Left cardiac atrium (tissue), 4 donors: Measurements from ENCODE around the gene KLHL22. TPM values are rescaled to one million over a fixed set of nuclear protein-coding genes. Genes with fewer than 3 reads are reported as not detected.
"Not testable (repeated sequence)": the region's sequence is repeated elsewhere in the genome, so short reads cannot be mapped to it uniquely, and the experiment has no call there.

Source experiments
- ATAC-seq, 2 donors: fragments of 200-7000 bp; cut with Tn5 transposase; one replicate each; pipeline ENCODE4 v1.9.1; 2020; ENCODE audit warnings: mild to moderate bottlenecking in 2 of 2, moderate library complexity in 2 of 2
- DNase-seq: peaks from one replicate; pipeline ENCODE4 v3.0.0-alpha.2; 2020
- intact Hi-C, 2 donors: fragments of 100-400 bp; cut with DNase I; formaldehyde crosslinking; loops; one replicate each; pipeline versions ENCODE4 v1.14.1 to v1.15.1; 2022 to 2023
- total RNA-seq, 2 donors: library from RNA; stranded (reverse); fragmentation: NEBNext Ultra II Directional; extraction: Animal tissue kit (Norgen Biotek cat#: 25700); gene quantifications; one replicate each; pipeline ENCODE4 v1.2.1, GENCODE V29; 2021
- donor health status: DM: no; HTN: yes; CAD: no.
- donor health status: DM: no; HTN: yes; CAD: no; lungs with severe emphysema.
- donor health status: DM: yes; HTN: yes; CAD: no.
- donor health status: Dilated cardiomyopathy.

KLHL22 gene
- total RNA-seq, 2 donors from 2014 or later, result 18.7 to 19.6 TPM

DNA sequence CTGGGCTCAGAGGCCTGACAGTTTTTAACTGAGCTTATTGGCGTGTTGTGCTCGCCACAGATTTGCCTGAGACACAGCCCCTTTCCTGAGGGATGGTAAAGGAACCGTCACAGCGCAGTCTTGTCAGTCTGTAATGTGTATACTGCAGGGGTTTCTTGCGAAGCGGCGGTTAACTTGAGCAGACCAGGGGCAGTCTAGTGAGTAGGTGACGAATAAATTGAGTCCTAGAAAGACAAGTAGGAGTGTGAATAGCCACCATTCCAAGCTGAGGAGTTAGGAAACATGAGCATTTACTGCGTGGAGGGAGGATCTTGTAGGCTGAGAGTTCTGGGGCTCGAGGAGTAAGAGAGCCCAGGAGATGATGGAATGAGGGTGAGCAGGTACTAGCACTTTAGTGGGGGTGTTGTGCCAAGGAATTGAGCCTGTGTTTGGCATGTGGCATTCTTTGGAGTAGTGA lies 13.2 kb upstream of the KLHL22 start:
- ATAC-seq (no peak), DNase-seq (no peak)
- intact Hi-C loops, result loop anchor here in 1 of 2 donors (10.0 kb wide), 1 partner anchor 46 kb away; no protein-coding TSS in a partner anchor

DNA sequence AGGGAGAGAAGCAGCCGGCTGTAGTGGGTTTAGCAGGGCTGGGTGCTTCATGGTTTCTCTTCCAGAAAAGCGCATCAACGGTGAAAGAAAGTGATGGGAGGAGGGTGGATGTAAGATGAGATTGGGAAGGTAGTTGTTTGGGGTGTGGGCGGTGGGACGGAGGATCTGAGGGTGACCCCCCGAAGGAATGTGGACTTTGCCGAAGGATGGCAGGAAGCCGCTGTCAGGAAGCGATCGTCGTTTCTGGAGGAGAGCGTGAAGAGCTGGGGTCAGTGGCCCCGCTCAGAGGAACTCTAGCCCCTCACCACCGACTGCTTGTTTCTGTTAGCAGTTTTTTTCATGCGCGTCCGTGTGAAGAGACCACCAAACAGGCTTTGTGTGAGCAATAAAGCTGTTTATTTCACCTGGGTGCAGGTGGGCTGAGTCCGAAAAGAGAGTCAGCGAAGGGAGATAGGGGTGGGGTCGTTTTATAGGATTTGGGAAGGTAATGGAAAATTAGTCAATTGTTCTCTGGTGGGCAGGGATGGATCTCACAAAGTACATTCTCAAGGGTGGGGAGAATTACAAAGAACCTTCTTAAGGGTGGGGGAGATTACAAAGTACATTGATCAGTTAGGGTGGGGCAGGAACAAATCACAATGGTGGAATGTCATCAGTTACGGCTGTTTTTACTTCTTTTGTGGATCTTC lies 12.6 kb upstream of the KLHL22 start:
- not testable (repeated sequence) for DNase-seq
- peak; percentile 3 to 11 for ATAC-seq
- intact Hi-C loops, result loop anchor here in 1 of 2 donors (10.0 kb wide), 1 partner anchor 47 kb away; no protein-coding TSS in a partner anchor

DNA sequence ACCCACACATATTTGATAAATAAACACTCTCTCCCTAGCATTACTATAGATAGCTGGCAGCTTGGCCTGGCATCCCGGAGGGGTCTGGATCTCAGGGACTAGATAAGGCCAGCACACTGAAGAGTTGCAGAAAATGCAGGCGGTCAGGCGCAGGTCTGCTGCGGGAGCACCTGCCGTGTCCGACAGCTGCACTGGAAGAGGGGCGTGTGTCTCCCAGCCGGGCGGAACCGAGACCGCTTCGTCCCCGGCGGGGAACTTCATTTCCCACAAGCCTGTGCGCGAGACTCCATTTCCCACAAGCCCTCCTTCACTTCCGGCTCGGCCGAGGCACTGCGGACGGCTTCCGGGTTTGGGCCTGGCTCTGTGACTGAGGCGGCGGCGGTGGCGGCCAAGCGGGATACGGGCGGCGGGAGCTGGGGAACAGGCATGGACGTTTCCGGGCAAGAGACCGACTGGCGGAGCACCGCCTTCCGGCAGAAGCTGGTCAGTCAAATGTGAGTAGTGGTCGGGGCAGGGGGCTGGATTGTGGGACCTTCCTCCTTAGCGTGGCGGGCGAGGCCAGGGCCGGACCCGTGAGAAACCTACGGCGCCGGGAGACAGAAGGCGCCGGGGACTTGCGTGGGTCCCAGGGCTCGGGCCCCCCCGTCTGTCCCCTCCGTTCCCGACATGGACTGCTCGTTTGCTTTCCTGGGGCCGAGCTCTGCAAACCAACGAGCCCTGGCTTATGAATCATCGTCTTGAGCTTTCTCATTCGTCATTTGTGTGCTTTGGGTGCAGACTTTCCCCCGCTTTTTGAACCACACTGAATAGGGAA lies 11.9 kb upstream of the KLHL22 start, which contains the start of gene MED15:
MED15 (plus strand) TSS at position 358 of the 814 bp plus-strand sequence; CDS start at position 427, 69 bp downstream.
- peak; percentile 94 to 96 for ATAC-seq
- peak; percentile 94 for DNase-seq
- intact Hi-C loops, result loop anchor here in 1 of 2 donors (10.0 kb wide), 1 partner anchor 47 kb away; no protein-coding TSS in a partner anchor

DNA sequence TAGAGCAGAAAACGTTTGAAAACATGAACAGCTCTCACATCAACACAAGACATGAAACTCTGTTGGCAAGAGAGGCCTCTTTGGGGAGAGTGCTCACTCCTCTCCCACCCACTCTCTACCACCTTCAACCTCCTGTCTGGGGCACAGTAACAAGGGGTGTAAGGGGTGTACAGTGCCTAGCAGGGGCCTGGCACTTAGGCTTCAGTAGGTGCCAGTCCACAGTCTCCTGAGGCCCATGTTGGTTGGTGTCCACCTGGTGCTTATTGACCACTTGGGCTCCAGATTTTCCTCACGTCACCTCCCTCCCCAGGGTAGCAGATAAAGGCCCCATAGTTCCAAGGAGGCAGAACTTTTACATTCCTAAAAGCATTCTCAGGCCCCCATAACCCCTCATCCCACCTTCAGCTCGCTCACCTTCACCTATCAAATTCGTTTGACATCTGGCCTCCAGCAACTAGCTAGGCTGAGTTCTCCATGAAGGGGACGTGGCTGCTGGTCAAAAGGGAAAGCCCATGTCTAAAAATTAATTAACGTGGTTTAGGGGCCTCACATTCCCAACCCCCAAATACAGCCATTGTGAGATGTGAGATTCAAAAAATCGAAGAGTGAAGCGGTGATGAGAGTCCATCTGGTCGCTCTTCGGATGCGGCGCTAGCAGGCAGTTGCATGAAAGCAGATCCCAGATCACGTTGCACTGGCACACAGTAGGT lies 11.1 kb upstream of the KLHL22 start:
- intact Hi-C loops, result loop anchor here in 1 of 2 donors (10.0 kb wide), 1 partner anchor 48 kb away; no protein-coding TSS in a partner anchor
- no peak for ATAC-seq

DNA sequence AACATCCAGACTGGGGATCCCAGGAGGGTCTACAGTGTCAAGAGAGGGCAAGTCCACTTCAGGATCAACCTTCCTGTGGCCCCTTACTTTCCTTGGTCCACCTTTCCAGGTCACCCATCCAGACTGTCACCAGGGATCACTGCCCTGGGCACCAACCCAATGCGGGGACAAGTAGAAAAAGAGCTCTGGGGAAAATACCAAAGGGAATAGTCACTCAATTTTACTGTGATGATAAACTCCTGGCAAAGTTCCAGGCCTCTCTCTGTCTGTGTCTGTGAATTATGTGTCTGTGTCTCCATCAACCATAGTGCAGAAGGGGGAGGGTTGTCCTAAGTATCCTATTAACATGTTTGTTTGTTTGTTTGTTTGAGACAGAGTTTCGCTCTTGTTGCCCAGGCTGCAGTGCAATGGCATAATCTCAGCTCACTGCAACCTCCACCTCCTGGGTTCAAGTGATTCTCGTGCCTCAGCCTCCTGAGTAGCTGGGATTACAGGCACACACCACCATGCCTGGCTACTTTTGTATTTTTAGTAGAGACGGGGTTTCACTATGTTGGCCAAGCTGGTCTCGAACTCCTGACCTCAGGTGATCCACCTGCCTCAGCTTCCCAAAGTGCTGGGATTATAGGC lies 8.8 kb upstream of the KLHL22 start:
- intact Hi-C loops, result loop anchor here in 1 of 2 donors (10.0 kb wide), 1 partner anchor 50 kb away; no protein-coding TSS in a partner anchor
- not testable (repeated sequence) for DNase-seq

More for the DNA sequence above, 11.1 kb upstream of the KLHL22 start:
- DNase-seq, result no peak

DNA sequence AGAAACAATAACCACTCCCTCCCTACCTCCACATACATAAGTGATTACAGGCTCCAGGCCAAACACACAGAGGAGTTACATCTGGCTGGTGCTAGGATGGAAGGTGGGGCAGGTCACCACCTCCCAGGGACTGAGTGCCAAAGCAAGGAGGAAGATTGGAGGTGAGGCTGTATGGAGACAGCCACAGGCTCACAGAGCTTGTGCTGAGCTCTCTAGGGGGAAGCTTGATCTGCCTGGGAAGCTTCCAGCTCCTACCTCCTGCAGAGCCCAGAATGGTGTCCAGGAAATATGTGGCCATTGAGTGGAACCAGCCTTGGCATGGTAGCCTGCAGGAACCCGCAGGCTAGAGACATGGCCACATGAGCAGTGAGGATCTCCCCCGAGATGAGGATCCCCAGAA lies 8.2 kb upstream of the KLHL22 start:
- intact Hi-C loops, result loop anchor here in 1 of 2 donors (10.0 kb wide), 1 partner anchor 51 kb away; no protein-coding TSS in a partner anchor
- no peak for DNase-seq

More for the DNA sequence above, 8.8 kb upstream of the KLHL22 start:
- ATAC-seq, result not testable (repeated sequence)

DNA sequence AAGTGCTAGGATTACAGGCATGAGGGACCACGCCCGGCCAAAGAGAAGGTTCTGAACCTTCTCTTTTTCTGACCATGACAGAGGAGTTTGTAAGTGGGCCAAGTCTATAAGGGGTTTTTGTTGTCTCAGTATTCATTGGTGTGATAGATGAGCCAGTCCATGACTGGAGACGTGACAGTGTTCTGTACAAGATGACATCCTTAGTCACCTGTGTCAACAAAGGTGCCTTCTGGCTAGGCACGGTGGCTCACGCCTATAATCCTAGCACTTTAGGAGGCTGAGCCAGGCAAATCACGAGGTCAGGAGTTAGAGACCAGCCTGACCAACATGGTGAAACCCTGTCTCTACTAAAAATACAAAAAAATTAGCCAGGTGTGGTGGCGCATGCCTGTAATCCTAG lies 4.2 kb upstream of the KLHL22 start:
- intact Hi-C loops, result loop anchor here (5.0 to 10.0 kb wide), 3 partner anchors 55 to 82 kb away; partner anchors contain the start of gene SCARF2 (in 1 of the 2)
- ATAC-seq, result no peak
- DNase-seq, result no peak

More for the DNA sequence above, 8.2 kb upstream of the KLHL22 start:
- ATAC-seq, result no peak

DNA sequence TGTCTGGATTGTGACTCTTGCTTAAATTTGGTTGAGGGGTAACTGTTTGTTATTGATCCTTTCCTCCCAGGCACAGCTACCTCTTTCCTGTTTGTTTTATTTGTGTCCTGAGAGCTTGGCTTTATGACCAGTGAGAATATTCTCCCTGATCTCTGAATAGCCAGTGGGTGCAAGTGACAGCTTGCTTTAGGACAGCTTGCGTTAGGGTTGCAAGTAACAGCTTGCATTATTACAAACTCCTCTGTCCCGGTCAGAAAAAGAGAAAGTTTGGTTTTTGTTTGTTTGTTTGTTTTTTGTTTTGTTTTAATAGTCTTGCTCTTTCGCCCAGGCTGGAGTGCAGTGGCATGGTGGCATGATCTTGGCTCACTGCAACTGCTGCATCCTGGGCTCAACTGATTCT lies 3.3 kb upstream of the KLHL22 start:
- ATAC-seq (no peak), DNase-seq (no peak)
- intact Hi-C loops, result loop anchor here (5.0 to 10.0 kb wide), 2 partner anchors 64 to 82 kb away; partner anchors contain the start of gene SCARF2 (in 1 of the 2)

DNA sequence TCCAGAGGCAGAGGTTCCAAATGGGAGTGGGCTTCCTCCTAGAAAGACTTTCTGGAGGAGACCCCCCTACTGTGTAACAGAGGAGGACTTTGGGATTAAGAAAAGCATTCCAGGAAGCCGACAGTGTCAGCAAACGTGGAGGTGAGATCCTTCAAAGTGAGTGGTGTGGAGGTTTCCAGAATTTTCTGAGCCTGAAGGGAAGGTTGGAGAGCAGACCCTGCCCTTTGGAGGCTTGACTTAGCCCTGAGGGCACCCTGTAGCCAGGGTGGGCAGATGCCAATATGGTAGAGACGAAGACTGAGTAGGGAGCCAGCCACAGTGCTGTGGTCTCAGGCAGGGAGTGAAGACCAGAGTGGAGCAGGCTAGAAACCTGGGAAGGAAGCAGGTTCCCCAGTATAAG lies 1.8 kb upstream of the KLHL22 start:
- no peak for DNase-seq
- no peak for ATAC-seq
- intact Hi-C loops, result loop anchor here (5.0 to 10.0 kb wide), 2 partner anchors 63 to 80 kb away; partner anchors contain the start of gene SCARF2 (in 1 of the 2)

DNA sequence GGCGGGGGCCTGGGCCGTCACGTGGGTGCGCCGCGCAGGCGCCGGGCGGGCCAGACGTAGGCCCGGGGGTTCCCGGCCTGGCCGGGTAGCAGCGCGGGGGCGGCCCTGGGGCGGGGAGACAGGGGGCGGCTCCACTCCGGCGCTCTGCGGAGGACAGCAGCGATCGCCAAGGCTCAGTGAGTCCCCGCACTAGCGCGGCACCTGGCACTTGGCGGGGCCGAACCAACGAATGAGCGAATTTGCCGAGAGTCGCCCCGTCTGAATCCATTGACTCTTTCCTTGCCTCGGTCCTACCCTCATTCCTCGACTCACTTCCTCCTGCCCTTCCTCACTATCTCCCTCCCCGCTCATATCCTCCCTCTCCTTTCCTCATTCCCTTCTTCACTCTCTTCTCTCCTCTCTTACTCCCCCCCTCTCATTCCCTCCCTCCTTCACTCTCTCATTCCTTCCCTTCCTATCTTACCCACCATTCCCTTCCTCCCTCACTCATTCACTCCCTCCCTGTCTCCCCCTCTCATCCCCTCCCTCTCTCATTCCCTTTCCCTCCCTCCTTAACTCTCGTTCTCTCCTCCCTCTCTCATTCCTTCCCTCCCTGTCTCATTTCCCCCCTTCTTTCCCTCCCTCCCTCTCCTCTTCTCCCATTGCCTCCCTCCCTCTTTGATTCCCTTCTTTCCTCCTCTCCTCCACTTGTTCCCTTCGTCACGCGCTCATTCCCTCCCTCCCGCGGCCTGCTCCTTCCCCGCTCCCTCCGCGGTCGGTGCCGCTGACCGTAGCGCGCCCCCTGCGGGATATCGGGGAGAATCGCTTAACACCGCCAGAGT lies 476 bp upstream of the KLHL22 start:
- DNase-seq (peak; percentile 94), ATAC-seq (peak; percentile 97)
- intact Hi-C loops, result loop anchor here (5.0 to 10.0 kb wide), 2 partner anchors 61 to 79 kb away; partner anchors contain the start of gene SCARF2 (in 1 of the 2)

DNA sequence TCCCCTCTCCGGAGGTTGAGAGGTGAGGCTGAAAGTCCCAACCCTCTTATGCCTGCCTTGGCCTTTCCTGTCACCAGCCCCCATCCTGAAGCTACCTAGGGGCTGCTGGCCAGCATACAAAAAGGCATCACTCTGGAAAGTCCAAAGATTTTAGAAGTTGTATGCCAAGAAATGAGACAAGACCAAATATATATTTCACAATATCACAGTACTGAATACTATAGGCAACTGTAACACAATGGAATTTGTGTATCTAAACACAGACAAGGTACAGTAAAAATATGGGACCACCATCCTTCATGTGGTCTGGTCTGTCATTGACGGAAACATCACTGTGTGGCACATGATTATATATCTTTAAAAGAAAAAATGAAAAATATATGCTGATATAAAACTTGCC lies 4.2 kb downstream of the KLHL22 start:
- DNase-seq, result no peak

DNA sequence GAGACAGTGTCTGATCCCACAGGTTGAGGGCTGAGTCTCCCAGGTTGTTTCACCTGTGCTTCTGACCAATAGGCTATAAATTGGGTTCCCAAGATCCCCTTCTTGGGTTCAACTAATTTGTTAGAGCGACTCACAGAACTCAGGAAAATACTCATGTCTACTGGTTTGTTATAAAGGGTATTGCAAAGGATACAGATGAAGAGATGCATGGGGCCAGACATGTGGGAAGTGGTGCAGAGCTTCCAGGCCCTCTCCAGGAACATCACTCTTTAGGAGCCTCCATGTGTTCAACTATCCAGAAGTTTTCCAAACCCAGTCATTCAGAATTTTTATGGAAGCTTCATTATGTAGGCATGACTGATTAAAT lies 4.7 kb downstream of the KLHL22 start:
- ATAC-seq (no peak), DNase-seq (no peak)
- intact Hi-C loops, result loop anchor here in 1 of 2 donors (10.0 kb wide), 1 partner anchor 56 kb away; the partner anchor contains the start of gene SCARF2

More for the DNA sequence above, 4.2 kb downstream of the KLHL22 start:
- intact Hi-C loops, result loop anchor here in 1 of 2 donors (10.0 kb wide), 1 partner anchor 57 kb away; the partner anchor contains the start of gene SCARF2
- no peak for ATAC-seq

DNA sequence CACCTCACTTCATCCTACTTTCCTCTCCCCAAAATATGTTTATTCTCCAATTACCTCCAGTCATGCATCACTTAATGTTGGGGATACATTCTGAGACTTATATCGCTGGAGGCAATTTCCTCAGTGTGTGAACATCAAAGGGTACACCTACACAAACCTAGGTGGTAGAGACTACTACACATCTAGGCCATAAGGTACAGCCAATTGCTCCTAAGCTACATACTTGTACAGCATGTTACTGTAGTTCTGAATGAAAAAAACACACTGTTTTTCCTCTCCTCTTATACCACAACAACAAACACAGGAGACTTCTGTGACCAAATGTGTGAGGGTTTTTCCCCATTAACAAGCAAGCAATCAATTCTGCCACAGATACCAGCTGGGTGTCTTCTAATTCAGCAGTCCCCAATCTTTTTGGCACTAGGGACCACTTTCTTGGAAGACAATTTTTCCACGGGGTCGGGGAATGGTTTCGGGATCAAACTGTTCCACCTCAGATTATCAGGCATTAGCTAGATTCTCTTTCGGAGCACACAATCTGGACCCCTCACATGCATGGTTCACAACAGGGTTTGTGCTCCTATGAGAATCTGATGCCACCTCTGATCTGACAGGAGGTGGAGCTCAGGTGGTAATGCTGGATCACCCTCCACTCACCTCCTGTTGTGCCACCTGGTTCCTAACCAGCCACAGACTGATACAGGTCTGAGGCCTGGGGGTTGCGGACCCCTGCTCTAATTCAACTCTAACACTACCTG lies 5.2 kb downstream of the KLHL22 start:
- no peak for ATAC-seq
- no peak for DNase-seq
- intact Hi-C loops, result loop anchor here in 1 of 2 donors (10.0 kb wide), 1 partner anchor 56 kb away; the partner anchor contains the start of gene SCARF2

DNA sequence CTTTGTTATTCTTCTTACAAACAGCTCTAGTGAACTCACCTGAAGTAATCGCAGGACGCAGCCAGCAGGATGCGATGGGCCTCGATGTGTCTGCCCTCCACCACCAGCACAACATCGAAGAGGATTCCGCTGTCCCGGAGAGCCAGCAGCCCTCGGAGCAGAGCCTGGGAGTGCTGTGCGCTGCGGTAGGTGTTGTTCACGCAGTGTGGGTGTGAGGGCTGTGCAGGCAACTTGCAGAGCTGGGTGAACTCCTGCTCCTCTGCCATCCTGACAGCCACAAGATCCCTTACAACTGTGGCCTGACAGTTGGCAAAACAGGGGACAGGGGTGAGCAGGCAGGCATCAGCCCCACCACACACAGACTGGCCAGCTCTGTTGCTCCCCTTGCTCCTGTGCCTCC lies 6.6 kb downstream of the KLHL22 start:
- DNase-seq, result no peak
- ATAC-seq, result no peak
- intact Hi-C loops, result no loop called here

DNA sequence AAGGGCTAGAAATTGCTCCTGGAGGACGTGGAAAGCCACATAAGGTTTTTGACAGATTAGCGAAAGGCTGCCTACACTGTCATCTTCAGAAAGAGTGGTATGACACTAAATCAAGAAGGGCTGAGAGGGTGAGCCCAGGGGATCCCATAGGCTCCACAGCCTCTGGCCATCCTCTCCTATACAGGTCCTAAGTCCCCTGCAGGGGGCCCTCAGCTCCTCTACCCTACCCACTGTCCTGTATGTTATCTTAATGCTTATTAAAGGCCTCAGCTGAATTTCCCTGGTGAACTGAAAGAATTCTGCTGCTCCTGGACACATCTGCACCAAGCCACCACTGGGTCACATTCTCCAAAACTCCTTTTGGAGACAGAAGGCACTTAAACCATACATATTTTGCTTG lies 7.9 kb downstream of the KLHL22 start:
- no peak for DNase-seq
- intact Hi-C loops, result no loop called here
- no peak for ATAC-seq

DNA sequence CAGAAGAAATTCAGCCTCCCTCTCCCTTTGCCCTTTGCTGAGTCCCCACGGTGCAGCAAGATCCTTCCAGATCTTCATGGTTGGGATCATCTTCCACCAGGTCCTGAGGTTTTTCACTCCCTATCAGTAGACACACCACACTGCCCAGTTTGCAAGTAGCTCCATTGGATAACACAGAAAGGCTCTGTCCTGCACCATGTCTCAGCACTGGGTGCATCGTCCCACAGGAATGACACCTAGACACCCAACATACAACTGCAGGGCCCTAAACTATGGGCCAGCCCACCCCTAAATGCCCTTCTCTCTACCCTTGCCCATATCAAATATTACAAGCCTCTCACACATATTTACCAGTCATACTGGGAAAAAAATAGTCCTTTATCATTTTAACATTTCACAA lies 9.4 kb downstream of the KLHL22 start:
- DNase-seq (no peak), ATAC-seq (no peak)
- intact Hi-C loops, result no loop called here
